HG03175 (cell line): Measurements from ENCODE around the gene RAB15.

Experiments
- ATAC-seq: cut with Tn5 transposase; IDR thresholded peaks from one replicate; pipeline ENCODE4 v1.9.1; 2021; ENCODE audit warnings: mild to moderate bottlenecking, moderate library complexity; ENCODE audit not compliant: unreplicated experiment

The RAB15 gene

GRCh38 chr14:64971943-64972791 lies at the start of gene RAB15:
Gene RAB15, minus strand, starts transcription at chr14:64972336. Its CDS starts 260 bp downstream, at chr14:64972076.
- peak; percentile 47 for ATAC-seq

- no peak for ATAC-seq
Observed at GRCh38 chr14:65019944-65020566, 47.9 kb upstream of the RAB15 start.

DNA sequence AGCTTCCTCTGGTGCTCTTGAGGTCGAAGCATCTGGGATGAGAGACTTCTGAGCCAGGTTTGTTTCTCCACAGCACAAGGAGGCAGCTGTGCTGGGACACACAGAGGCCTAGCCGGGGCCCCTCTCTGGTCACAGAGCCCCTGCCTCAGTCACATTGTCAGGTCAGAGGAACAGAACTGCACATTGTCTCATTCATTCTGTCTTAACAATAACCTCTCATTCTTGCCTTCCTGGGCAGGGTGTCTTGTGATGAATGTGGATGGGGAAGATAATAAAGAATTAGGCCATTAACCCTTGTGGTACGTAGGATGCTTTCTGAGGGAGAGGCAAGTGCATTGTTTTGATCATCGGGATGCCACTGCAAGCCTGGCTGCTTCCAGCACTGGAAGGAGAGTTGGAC lies 44.3 kb upstream of the RAB15 start:
- ATAC-seq: no peak

GRCh38 chr14:65015391-65015790 lies 43.3 kb upstream of the RAB15 start:
- no peak for ATAC-seq

GRCh38 chr14:65012353-65012752 lies 40.2 kb upstream of the RAB15 start:
- ATAC-seq: no peak

- ATAC-seq: no peak
Observed at GRCh38 chr14:65011538-65011937, 39.4 kb upstream of the RAB15 start.

- ATAC-seq: no peak
Observed at GRCh38 chr14:65010211-65010931, 38.2 kb upstream of the RAB15 start.

DNA sequence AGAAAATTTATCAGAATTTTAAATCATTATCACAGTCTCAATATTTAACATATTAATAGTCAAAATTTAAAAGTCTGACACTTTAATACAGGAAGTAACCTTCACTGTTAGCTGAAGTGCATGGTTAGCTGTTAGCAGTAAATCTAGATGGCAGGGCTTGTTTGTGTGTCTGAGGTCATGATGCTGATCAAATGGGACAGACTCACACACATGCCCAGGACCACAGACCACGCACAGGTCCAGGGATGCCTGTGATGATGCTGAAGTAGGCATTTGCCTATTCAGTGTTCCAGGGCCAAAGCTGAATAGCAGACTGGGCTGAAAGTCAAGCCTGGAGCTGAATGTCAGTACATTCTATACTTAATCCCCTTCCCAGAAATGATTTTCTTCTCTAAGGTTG lies 35.1 kb upstream of the RAB15 start:
- no peak for ATAC-seq

DNA sequence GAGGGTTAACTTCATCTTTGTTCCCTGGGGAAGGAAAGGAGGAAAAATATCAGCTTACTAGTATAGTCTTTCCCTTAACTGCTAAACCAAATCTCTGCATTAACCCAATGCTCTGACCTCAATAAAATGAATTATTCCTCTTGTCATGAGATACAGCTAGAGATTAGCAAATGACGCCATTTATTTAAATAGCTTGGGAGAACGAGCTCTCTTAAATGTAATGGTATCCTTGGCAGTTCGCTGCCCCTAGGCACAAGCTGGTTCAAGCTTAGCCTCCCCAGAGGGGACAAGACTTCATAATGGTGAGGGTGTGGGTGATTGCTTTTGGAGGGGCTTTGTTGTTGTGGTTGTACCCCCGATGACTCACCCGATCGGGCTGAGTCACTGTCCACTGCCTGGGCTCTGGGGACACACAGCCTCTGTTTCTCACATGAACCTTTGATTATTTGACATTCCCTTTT lies 34.2 kb upstream of the RAB15 start:
- no peak for ATAC-seq

GRCh38 chr14:65003394-65003793 lies 31.3 kb upstream of the RAB15 start:
- ATAC-seq: no peak

GRCh38 chr14:65002586-65003210 lies 30.6 kb upstream of the RAB15 start:
- ATAC-seq: no peak

DNA sequence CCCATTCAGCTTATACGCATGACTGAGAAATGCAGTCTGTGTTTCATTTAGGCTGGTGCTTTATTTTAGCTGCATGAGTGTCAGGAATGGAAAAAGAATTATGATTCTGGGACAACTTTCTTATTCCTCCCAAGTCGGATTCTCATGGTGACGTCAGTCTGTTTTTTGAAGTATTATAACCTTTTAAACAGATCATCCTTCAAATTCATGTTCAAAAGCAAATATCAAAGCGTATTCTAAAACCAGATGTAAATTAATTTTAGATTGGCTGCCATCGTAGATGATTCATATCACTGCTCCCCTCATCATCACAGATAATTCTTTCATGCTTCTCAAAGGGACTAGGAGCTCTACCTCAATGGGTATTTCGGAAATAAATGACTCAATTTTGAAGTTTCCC lies 29.6 kb upstream of the RAB15 start:
- ATAC-seq: no peak

DNA sequence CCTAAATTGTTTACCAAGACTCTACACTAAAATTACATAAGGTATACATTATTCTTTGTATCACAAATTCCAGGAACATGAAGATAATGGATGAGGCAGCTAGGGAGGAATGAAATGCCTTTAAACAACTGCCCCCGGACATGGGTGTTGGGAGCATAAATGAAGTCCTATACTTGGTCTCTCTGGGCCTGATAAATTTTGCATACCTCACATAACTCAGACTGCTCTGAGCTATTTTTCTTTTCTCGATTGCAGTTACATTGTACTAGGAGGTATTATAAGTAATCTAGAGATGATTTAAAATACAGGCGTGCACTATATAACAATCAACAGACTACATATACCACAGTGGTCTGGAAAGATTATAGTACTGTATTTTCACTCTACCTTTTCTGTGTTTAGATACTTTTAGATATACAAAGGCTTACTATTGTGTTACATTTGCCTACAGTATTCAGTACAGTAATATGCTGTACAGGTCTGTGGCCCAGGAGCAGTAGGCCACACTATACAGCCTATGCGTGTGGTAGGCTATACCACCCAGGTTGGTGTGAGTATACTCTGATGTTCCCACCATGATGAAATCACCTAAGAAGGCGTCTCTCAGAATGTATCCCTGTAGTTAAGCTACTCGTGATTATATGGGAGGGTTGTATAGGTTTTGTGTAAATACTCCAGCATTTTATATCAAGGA lies 28.9 kb upstream of the RAB15 start:
- ATAC-seq: no peak

DNA sequence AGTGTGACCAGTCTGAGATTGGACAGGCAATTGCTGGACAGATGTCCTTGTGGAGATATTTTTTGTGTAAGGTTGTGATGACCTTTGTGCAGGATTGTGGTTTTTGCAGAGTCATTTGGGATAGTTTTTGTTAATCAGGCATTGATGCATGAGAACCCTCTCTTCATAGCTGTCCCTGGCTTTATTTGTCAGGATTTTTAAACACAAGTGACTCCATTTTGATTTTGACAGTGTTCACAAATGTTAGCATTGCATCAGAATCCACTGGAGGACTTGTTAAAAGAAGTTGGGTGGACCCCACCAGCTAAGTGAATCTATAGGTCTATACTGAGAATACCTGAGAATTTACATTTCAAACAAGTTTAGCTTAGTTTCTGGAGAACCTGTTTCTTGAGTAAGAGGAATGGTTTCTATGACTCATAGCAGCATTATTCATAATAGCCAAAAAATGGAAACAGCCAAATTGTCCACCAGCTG lies 26.4 kb upstream of the RAB15 start:
- ATAC-seq: no peak

DNA sequence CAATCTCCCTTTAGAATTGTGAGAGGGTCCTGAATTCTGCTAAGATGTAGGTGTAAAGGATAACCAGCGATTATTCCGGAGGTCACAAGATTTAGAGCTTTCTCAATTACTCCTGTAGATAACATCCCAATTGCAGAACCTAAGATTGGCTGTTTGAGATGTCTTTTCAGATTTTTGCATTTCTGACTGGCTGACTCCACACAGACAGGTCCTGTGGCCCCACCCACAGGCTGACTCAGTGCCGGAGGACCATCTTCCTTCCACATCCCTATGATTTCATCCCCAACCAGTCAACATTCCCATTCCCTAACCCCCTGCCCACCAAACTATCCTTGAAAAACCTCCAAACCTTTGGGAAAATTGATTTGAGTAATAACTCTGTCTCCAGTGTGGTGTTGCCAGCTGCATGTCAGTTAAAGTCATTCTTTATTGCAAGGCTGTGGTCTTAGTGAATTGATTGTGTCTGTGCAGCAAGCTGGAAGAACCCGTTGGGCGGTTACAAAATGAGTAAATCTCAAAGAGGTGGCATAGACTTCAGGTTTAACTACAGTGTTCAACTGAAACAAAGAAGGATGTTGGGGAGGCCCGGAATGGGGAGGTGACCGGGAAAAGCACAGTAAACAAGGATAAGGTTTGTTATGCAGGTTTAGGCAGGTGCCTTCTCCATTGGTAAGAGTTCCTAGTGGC lies 25.1 kb upstream of the RAB15 start:
- no peak for ATAC-seq

DNA sequence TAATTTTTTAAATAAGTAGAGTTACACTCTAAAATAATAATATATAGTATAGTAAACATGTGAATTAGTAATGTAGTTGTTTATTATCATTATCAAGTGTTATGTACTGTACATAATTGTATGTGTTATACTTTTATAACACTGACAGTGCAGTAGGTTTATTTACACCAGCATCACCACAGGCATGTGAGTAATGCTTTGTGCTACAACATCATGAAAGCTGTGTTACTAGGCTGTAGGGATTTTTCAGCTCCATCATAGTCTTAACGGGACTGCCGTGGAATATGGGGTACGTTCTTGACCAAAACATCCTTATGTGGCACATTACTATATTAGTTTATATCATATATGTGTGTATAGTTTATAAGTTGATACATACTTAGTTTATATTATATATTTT lies 23.2 kb upstream of the RAB15 start:
- no peak for ATAC-seq

DNA sequence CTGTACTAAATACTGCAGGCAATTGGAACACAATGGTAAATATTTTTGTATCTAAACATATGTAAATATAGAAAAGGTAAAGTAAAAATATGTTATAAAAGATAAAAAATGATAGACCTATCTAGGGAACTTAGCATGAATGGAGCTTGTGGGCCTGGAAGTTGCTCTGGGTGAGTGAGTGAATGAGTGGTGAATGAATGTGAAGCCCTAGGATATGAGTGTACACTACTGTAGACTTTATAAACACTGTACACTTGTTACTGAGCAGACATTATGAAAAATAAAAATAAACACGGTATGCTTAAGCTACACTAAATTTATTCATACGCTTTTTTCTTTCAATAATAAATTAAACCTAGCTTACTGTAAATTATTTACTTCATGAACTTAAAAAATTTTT lies 22.4 kb upstream of the RAB15 start:
- no peak for ATAC-seq

DNA sequence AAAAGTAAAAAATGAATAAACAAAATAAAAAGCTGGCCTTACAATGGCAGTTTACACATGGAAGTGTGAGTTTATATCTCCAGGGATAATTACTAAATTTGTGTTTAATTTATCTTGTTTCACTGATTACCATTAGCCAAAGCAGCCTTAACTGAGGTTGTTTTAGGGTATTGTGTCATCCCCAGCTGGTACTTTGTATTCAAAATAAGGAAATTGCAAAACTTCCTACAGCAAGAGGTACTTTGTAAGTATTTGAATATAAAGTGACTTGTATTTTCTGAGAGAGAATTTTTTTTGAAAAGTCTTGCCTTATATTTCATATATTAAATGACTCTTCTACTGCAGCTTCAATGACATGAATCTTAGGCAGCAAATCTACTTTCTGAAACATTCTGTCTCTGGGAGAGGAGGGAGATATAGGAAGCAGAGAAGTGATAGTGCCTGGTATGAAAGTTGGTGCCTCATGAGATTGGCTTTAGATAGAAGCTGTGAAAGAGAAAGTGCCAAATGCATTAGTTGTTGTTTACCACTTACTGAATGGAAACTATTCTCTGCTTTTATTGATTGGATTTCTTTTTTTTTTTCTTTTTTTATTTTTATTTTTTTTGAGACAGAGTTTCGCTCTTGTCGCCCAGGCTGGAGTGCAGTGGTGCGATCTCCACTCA lies 21.3 kb upstream of the RAB15 start:
- ATAC-seq: no peak

DNA sequence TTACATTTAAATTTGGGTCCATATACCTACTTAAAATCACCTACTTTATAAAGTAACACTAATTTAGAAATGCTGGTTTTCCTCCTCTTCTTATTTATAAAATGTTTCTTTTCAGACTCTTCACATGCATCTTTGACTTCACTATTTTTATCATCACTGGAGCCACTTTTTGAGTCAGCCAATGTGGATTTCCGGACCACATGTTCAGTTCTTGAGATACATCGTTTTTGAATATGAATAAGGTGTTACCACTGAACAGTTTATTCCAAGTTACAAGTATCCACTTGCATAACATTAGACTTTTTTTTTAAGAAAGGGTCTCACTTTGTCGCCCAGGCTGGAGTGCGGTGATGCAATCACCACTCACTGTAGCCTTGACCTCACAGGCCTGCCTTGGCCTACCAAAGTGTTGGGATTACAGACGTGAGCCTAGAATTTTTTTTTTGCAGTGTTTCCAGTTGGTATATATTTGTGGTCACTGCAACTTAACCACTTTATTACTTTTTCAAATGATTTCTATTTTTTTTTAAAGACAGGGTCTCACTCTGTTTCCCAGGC lies 20.3 kb upstream of the RAB15 start:
- ATAC-seq: no peak
